PC-9 (cell line): ENCODE measurements around the gene RSPH9. TPM values are rescaled to one million over a fixed set of nuclear protein-coding genes. Genes with fewer than 3 reads are reported as not detected.

Experiments used
- BruUV-seq: library from RNA; stranded (reverse); fragments of 400-500 nt; replicated peaks from 2 replicates; lab custom pipeline; 2021; lab: Mats Ljungman, UMichigan
- CTCF ChIA-PET: fragments of 300-600 bp; sonication (Branson Sonifier 250); formaldehyde crosslinking; loops from one replicate; lab custom pipeline; 2022; ENCODE audit warnings: antibody characterized with exemption; lab: Charles Lee
- POLR2A ChIA-PET: fragments of 300-600 bp; sonication (Branson Sonifier 250); formaldehyde crosslinking; loops from one replicate; lab custom pipeline; 2022; ENCODE audit warnings: antibody characterized with exemption; ENCODE audit not compliant: unreplicated experiment; lab: Charles Lee
- DNase-seq, 2 experiments: peaks; one replicate each; pipeline versions ENCODE4 v3.0.0 to v3.0.0-alpha.2; 2015 to 2022; ENCODE audit warnings: mixed read lengths in 1 of 2
- H2AFZ ChIP-seq: fragments of 200-600 bp; sonication (generic); 2 replicates; pipeline ENCODE4 v1.8.1; 2017; ENCODE audit warnings: antibody characterized with exemption
- H3F3A ChIP-seq: fragments of 200-600 bp; sonication (generic); 2 replicates; pipeline ENCODE4 v1.8.1; 2017; ENCODE audit warnings: antibody characterized with exemption, mild to moderate bottlenecking, low read depth; ENCODE audit not compliant: insufficient read depth
- H3K27ac ChIP-seq: fragments of 200-600 bp; sonication (generic); 2 replicates; pipeline ENCODE4 v1.6.1; 2016; ENCODE audit warnings: mixed run types
- H3K27me3 ChIP-seq: fragments of 200-600 bp; sonication (generic); 2 replicates; pipeline ENCODE4 v1.6.1; 2016; ENCODE audit warnings: low read depth, mixed run types; ENCODE audit not compliant: insufficient read depth
- H3K36me3 ChIP-seq: fragments of 200-600 bp; sonication (generic); 2 replicates; pipeline ENCODE4 v1.6.1; 2016; ENCODE audit warnings: low read depth, mixed run types
- H3K4me1 ChIP-seq: fragments of 200-600 bp; sonication (generic); replicated peaks from 2 replicates; pipeline ENCODE4 v1.6.1; 2016; ENCODE audit warnings: mixed run types; ENCODE audit not compliant: insufficient read depth
- H3K4me2 ChIP-seq: fragments of 200-600 bp; sonication (generic); 2 replicates; pipeline ENCODE4 v1.6.1; 2017; ENCODE audit warnings: mixed run types
- H3K4me3 ChIP-seq: fragments of 200-600 bp; sonication (generic); 2 replicates; pipeline ENCODE4 v1.6.1; 2016; ENCODE audit warnings: mixed run types
- H3K79me2 ChIP-seq: fragments of 200-600 bp; sonication (generic); 2 replicates; pipeline ENCODE4 v1.6.1; 2017; ENCODE audit warnings: low read depth, mixed run types
- H3K9me2 ChIP-seq: fragments of 200-600 bp; sonication (generic); 2 replicates; pipeline ENCODE4 v1.8.1; 2017; ENCODE audit warnings: mild to moderate bottlenecking; ENCODE audit not compliant: insufficient read depth
- H3K9me3 ChIP-seq: fragments of 200-600 bp; sonication (generic); 2 replicates; pipeline ENCODE4 v1.8.1; 2016; ENCODE audit warnings: low read depth; ENCODE audit not compliant: insufficient read depth
- H4K20me1 ChIP-seq: fragments of 200-600 bp; sonication (generic); 2 replicates; pipeline ENCODE4 v1.8.1; 2017; ENCODE audit not compliant: insufficient read depth
- EZH2 ChIP-seq: fragments of 200-600 bp; sonication (generic); IDR thresholded peaks from 2 replicates; pipeline ENCODE4 v1.8.0; 2017; ENCODE audit warnings: antibody characterized with exemption, low read depth
- intact Hi-C: fragments of 100-400 bp; cut with micrococcal nuclease; formaldehyde crosslinking; loops from one replicate; pipeline ENCODE4 v1.10.0; 2022; ENCODE audit not compliant: unreplicated experiment
- total RNA-seq: library from RNA; stranded (reverse); gene quantifications from 2 replicates; pipeline ENCODE4 v1.2.3, GENCODE V29; 2021
- TF ChIP-seq, protein P1 (sequence below): fragments of 200-600 bp; sonication (generic); conservative IDR thresholded peaks from 2 replicates; pipeline ENCODE4 v1.6.1; 2017; ENCODE audit warnings: mixed run types, antibody characterized with exemption, mild to moderate bottlenecking, moderate library complexity

The RSPH9 gene
- total RNA-seq, 1 experiment from 2014 or later, result not detected

DNA sequence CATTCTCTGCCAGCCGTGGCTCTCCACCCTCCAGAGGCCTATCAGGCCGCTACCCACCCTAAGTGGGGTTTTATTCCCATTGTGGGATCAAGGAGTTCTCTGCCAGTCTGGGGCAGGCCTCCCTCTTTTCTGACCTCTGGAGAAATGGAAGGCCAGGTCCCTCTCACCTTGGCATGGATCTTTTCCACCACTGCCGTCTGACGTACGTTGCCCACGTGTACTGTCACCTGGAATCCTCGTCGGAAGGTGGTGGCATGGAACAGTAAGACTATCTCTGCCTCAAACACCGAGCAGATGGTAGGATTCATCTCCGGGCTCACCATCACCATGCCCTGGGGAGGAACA, 23.0 kb upstream of the RSPH9 start:
- ChIA-PET CTCF (no interaction called here), POLR2A (no interaction called here)
- Histone ChIP-seq H3K9me3 (no peaks in the 10 kb centered on the region), H3K36me3 (peaks cover 62% of the 10 kb centered on the region), H4K20me1 (no peaks in the 10 kb centered on the region), H2AFZ (no peak overlapping the region), H3K27me3 (no peaks in the 10 kb centered on the region), H3K79me2 (peaks cover 18% of the 10 kb centered on the region), H3K4me2 (no peak overlapping the region), H3K4me3 (no peak overlapping the region), H3K9me2 (no peaks in the 10 kb centered on the region), H3K27ac (no peak overlapping the region), H3F3A (peaks cover 48% of the 10 kb centered on the region), H3K4me1 (peaks cover 11% of the 10 kb centered on the region)
- TF ChIP-seq EZH2, result no peak
- TF ChIP-seq, protein P1, sequence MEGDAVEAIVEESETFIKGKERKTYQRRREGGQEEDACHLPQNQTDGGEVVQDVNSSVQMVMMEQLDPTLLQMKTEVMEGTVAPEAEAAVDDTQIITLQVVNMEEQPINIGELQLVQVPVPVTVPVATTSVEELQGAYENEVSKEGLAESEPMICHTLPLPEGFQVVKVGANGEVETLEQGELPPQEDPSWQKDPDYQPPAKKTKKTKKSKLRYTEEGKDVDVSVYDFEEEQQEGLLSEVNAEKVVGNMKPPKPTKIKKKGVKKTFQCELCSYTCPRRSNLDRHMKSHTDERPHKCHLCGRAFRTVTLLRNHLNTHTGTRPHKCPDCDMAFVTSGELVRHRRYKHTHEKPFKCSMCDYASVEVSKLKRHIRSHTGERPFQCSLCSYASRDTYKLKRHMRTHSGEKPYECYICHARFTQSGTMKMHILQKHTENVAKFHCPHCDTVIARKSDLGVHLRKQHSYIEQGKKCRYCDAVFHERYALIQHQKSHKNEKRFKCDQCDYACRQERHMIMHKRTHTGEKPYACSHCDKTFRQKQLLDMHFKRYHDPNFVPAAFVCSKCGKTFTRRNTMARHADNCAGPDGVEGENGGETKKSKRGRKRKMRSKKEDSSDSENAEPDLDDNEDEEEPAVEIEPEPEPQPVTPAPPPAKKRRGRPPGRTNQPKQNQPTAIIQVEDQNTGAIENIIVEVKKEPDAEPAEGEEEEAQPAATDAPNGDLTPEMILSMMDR, result no peak
- no peak for DNase-seq
- no TSS peak for BruUV-seq
- intact Hi-C loops, result no loop called here

DNA sequence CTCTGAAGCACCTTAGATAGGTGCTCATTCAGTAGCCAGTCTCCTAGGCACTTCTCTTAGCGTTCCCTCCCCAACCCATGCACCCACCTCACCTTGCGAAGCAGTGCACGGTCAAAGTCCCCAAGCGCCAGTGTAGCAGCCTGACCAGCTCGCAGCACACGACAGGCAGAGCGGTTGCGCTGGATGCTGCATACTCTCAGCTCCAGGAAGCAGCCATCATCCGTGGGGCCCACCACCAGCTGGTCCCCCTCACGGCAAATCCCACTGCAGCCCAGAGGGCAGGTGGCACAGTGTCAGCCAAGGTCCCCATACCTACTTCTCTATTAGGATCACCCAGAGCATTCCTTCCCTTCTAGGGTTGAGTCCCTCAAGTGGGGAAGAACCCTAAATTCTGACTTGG, 22.3 kb upstream of the RSPH9 start:
- H3K4me1 ChIP-seq, result peaks cover 16% of the 10 kb centered on the region
- CTCF ChIA-PET, result no interaction called here
- H3K9me3 ChIP-seq, result no peaks in the 10 kb centered on the region
- H3K9me2 ChIP-seq, result no peaks in the 10 kb centered on the region
- intact Hi-C loops, result no loop called here
- TF ChIP-seq EZH2, result no peak
- TF ChIP-seq, protein P1, result no peak
- no peaks in the 10 kb centered on the region for H4K20me1 ChIP-seq
- H3K4me3 ChIP-seq, result no peak overlapping the region
- no TSS peak for BruUV-seq
- peaks cover 46% of the 10 kb centered on the region for H3F3A ChIP-seq
- no peak for DNase-seq
- H2AFZ ChIP-seq, result no peak overlapping the region
- no peak overlapping the region for H3K4me2 ChIP-seq
- peaks cover 24% of the 10 kb centered on the region for H3K79me2 ChIP-seq
- POLR2A ChIA-PET, result no interaction called here
- no peak overlapping the region for H3K27ac ChIP-seq
- peaks cover 62% of the 10 kb centered on the region for H3K36me3 ChIP-seq
- no peaks in the 10 kb centered on the region for H3K27me3 ChIP-seq

DNA sequence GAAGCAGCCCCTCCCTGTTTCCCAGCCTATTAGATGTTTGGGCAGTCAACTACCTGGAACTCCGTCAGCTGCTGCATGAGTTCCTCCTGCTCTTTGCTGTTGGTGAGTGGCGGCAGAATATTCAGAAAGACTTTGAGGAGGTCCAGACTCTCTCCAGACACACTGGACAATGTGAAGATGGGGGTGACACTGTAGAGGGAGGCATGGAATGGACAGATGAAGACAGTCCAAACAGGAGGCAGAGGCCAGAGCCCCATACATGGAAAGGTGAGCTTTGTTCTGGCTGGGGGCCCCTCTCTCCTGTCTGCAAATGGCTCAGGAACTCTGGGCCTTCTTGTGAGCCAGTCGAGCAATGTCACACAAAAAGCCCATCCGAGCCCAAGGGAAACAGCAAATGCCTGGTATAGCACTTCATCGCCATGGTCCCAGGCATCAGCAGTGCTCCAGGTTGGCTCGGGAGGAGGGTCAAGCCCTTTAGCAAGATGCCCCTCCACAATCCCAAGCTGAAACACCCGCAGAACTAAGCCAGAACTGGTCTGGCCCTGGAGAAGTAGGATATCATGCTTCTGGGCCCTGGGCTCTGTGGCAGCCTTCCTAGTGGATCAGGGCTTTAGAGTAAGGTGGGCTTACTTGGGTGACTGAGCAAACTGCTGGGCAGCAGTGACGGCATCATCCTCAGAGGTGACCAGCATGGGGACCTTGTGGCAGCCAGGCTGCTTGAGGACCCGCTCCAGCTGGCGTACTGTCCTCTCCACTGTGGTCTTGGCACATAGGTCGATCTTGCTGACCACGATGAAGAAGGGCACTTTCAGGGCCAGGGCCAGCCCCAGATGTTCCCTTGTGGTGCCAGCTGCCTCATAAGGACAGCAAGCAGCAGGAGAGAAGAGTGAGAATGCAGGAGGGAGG, 20.7 kb upstream of the RSPH9 start:
- no TSS peak for BruUV-seq
- Histone ChIP-seq H2AFZ (no peak overlapping the region), H3K9me2 (no peaks in the 10 kb centered on the region), H3K79me2 (peaks cover 36% of the 10 kb centered on the region), H3K4me2 (no peak overlapping the region), H3K27me3 (no peaks in the 10 kb centered on the region), H3K4me3 (no peak overlapping the region), H3K27ac (no peak overlapping the region), H3K4me1 (peaks cover 22% of the 10 kb centered on the region), H3K36me3 (peaks cover 62% of the 10 kb centered on the region), H3F3A (peaks cover 46% of the 10 kb centered on the region), H4K20me1 (no peaks in the 10 kb centered on the region), H3K9me3 (no peaks in the 10 kb centered on the region)
- ChIA-PET CTCF (no interaction called here), POLR2A (no interaction called here)
- intact Hi-C loops, result no loop called here
- no peak for DNase-seq
- no peak for TF ChIP-seq EZH2
- TF ChIP-seq, protein P1, result no peak
